Measurements from ENCODE around the gene METTL26.

The METTL26 gene

GRCh38 chr16:637081-638018 lies 1.2 kb upstream of the METTL26 start:
- DNase-seq = peak; percentile 86
- peak overlapping the region; percentile 85; the same call in 1 of the 2 replicates for H3K9ac ChIP-seq (ENCODE audit: low read length)
- no peaks in the 10 kb centered on the region for H3K9me3 ChIP-seq (replicated peaks; ENCODE audit: insufficient read depth, low read length)
- H3K27ac ChIP-seq (ENCODE audit: low read length) = peak overlapping the region; percentile 92; the same call in 1 of the 2 replicates
- H3K4me3 ChIP-seq (ENCODE audit: low read length) = peak overlapping the region; percentile 95
- peaks cover 11% of the 10 kb centered on the region for H3F3A ChIP-seq (ENCODE audit: insufficient read depth, low read length)
- no peaks in the 10 kb centered on the region for H3K9me2 ChIP-seq (replicated peaks; ENCODE audit: insufficient read depth, low read length)
- no peaks in the 10 kb centered on the region for H3K36me3 ChIP-seq (replicated peaks; ENCODE audit: insufficient read depth, low read length)
- no peaks in the 10 kb centered on the region for H3K27me3 ChIP-seq (replicated peaks; ENCODE audit: insufficient read depth, low read length)
- TF ChIP-seq EZH2 (optimal IDR thresholded peaks at IDR 0.05; ENCODE audit: low read depth, low read length) (no peak), EZH2phosphoT487 (IDR thresholded peaks at IDR 0.05; ENCODE audit: low read length) (no peak), CTCF (IDR thresholded peaks at IDR 0.05; ENCODE audit: low read length) (no peak)
- H3K79me2 ChIP-seq (ENCODE audit: low read length) = peaks cover 28% of the 10 kb centered on the region
- H3K4me1 ChIP-seq (ENCODE audit: low read length) = 0 out of 2 replicates have a peak, but pooled peaks cover 11% of the 10 kb centered on the region
- H4K20me1 ChIP-seq (ENCODE audit: insufficient read depth, low read length) = no peaks in the 10 kb centered on the region
- peak overlapping the region; percentile 51; the same call in 1 of the 2 replicates for H3K4me2 ChIP-seq (ENCODE audit: low read depth, low read length)
- H2AFZ ChIP-seq (ENCODE audit: low read length) = peak overlapping the region; percentile 57; the same call in 1 of the 2 replicates

DNA sequence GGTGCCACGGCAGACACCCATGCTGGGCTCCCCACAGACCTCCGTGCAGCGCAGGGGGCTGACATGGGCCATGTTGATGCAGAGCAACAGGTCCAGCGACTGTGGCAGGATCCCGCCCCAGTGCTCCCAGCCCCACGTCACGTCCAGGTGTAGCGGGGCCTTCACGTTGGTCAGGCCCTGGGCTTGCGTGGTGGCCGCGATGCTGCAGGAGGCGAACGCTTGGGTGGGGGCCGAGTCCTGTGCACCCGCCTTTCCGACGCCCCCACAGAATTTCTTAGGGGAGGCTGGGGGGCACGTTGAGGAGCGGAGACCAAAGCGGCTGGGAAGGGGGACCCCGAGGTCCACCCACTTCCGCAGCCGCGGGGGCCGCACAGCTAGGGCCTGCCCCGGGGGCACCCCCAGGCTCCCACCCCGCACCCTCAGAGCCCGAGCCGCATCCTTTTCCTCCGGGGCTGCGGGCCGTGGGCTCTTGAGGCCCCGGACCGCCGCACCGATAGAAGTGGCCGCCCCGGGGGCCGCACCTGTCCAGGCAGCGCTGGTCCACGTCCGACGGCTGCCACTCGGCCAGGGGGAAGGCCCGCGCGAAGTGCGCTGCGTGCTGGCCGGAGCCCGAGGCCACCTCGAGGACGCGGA lies 416 bp downstream of the METTL26 start:
- Histone ChIP-seq H3K79me2 (ENCODE audit: low read length) (peaks cover 16% of the 10 kb centered on the region), H3K9me3 (replicated peaks; ENCODE audit: insufficient read depth, low read length) (no peaks in the 10 kb centered on the region), H3K4me1 (ENCODE audit: low read length) (0 out of 2 replicates have a peak, but pooled peaks cover 11% of the 10 kb centered on the region), H2AFZ (ENCODE audit: low read length) (peak overlapping the region; percentile 73), H3K27me3 (replicated peaks; ENCODE audit: insufficient read depth, low read length) (no peaks in the 10 kb centered on the region), H3K27ac (ENCODE audit: low read length) (peak overlapping the region; percentile 92; the same call in 1 of the 2 replicates), H3F3A (ENCODE audit: insufficient read depth, low read length) (peaks cover 11% of the 10 kb centered on the region), H3K4me2 (ENCODE audit: low read depth, low read length) (peak overlapping the region; percentile 99), H3K9me2 (replicated peaks; ENCODE audit: insufficient read depth, low read length) (no peaks in the 10 kb centered on the region), H3K36me3 (replicated peaks; ENCODE audit: insufficient read depth, low read length) (no peaks in the 10 kb centered on the region), H4K20me1 (ENCODE audit: insufficient read depth, low read length) (no peaks in the 10 kb centered on the region), H3K9ac (ENCODE audit: low read length) (peak overlapping the region; percentile 85), H3K4me3 (ENCODE audit: low read length) (peak overlapping the region; percentile 95)
- no peak for DNase-seq
- TF ChIP-seq EZH2 (optimal IDR thresholded peaks at IDR 0.05; ENCODE audit: low read depth, low read length) (no peak), EZH2phosphoT487 (IDR thresholded peaks at IDR 0.05; ENCODE audit: low read length) (no peak), CTCF (IDR thresholded peaks at IDR 0.05; ENCODE audit: low read length) (no peak)

DNA sequence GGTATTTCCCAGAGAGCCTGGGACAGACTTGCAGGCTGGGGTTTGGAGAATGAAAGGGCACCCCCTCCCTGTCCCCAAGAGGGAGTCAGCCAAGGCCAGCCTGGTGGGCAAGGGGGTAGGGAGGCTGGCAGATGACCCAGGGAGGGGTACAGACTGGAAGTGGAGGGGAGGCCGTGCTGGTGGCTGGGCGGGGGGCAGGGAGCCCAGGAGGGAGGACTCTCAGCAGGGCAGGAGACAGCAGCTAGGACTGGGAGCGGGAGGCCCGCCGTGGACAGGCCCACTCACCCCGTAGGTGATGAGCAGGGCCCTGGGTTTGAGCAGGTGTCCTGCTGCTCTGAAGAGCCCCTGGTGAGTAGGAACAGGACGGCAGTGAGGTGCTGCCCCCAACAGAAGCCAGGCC lies 1.1 kb downstream of the METTL26 start:
- peak overlapping the region; percentile 85; the same call in 1 of the 2 replicates for H3K9ac ChIP-seq (ENCODE audit: low read length)
- H3F3A ChIP-seq (ENCODE audit: insufficient read depth, low read length) = peaks cover 6% of the 10 kb centered on the region
- no peaks in the 10 kb centered on the region for H4K20me1 ChIP-seq (ENCODE audit: insufficient read depth, low read length)
- peaks cover 16% of the 10 kb centered on the region for H3K79me2 ChIP-seq (ENCODE audit: low read length)
- no peaks in the 10 kb centered on the region for H3K27me3 ChIP-seq (replicated peaks; ENCODE audit: insufficient read depth, low read length)
- no peaks in the 10 kb centered on the region for H3K36me3 ChIP-seq (replicated peaks; ENCODE audit: insufficient read depth, low read length)
- H2AFZ ChIP-seq (ENCODE audit: low read length) = no peak overlapping the region
- H3K9me2 ChIP-seq (replicated peaks; ENCODE audit: insufficient read depth, low read length) = no peaks in the 10 kb centered on the region
- H3K4me2 ChIP-seq (ENCODE audit: low read depth, low read length) = peak overlapping the region; percentile 99; the same call in 1 of the 2 replicates
- TF ChIP-seq EZH2 (optimal IDR thresholded peaks at IDR 0.05; ENCODE audit: low read depth, low read length) (no peak), EZH2phosphoT487 (IDR thresholded peaks at IDR 0.05; ENCODE audit: low read length) (no peak), CTCF (IDR thresholded peaks at IDR 0.05; ENCODE audit: low read length) (no peak)
- H3K4me3 ChIP-seq (ENCODE audit: low read length) = peak overlapping the region; percentile 95
- H3K4me1 ChIP-seq (ENCODE audit: low read length) = 0 out of 2 replicates have a peak, but pooled peaks cover 11% of the 10 kb centered on the region
- H3K27ac ChIP-seq (ENCODE audit: low read length) = no peak overlapping the region
- no peak for DNase-seq
- H3K9me3 ChIP-seq (replicated peaks; ENCODE audit: insufficient read depth, low read length) = no peaks in the 10 kb centered on the region

Measured in MM.1S (cell line).